ENCODE measurements around the gene HNF1B. TPM values are rescaled to one million over a fixed set of nuclear protein-coding genes. Genes with fewer than 3 reads are reported as not detected.

The HNF1B gene
- polyA plus RNA-seq, 4 donors, result 10.0 to 29.2 (median 15.0) TPM

DNA sequence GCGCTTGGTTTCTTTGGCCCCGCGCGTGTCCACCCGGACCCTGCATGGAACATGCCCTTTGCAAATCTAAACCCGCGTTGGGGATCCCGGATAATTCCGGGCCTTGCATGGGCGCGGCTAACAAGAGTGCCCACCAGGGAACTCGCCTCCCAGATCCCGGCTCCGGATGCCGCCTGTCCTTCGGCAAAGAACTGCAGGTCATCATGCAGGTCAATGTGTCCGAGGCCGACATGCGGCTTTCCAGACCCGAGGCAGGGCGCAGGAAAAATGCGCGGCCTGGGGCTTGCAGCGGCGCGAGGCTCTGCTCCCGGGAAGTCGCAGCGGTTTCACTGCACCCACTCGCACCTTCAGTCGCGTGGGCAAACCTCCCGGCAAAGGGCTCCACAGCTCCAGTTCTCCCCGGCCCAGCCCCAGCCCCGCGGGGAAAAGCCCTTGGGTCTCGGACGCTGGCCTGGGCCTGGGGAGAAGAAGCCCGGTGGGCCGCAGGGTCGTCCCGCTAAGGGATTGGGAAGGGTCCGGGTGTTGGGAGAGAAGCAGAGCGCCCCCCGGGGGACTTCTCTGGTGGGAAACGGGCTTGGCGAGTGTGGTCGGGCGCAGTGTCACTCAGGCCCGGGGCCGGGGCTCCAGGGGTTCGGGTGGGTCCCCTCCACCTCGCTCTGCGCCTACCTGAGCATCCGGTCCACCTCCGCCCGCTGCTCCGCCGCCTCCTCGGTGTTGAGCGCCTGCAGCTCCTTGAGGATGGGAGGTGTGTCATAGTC, 805 bp downstream of the HNF1B start:
- Histone ChIP-seq H3K27me3 (ENCODE audit: control insufficient read depth in 3 of 3, insufficient read depth in 3 of 3, low read length in 3 of 3) (peaks cover 0 to 33% (median 28%) of the 10 kb centered on the region in 3 donors), H3K4me3 (ENCODE audit: low read depth in 1 of 3, low read length in 3 of 3) (peak overlapping the region; percentile 61 to 92 (median 85)), H3K36me3 (ENCODE audit: control insufficient read depth in 3 of 3, insufficient read depth in 2 of 3, low read depth in 1 of 3, low read length in 3 of 3) (peaks cover 0 to 10% (median 0%) of the 10 kb centered on the region in 3 donors), H3K27ac (ENCODE audit: low read depth in 1 of 3, low read length in 2 of 3) (peak overlapping the region; percentile 87 to 97 (median 94)), H3K4me1 (ENCODE audit: control insufficient read depth in 3 of 3, insufficient read depth in 2 of 3, low read depth in 1 of 3, low read length in 2 of 3) (peaks cover 0 to 20% (median 3%) of the 10 kb centered on the region in 3 donors), H3K9me3 (ENCODE audit: control insufficient read depth in 2 of 2, insufficient read depth in 1 of 2, low read depth in 1 of 2, low read length in 1 of 2) (no peaks in the 10 kb centered on the region)
- WGBS, 3 donors, result 2 to 5% (median 3%) methylated on average over 57 to 61 of the region's 61 CpGs
- DNase-seq, result peak; percentile 38 to 77
- no peak for FAIRE-seq

DNA sequence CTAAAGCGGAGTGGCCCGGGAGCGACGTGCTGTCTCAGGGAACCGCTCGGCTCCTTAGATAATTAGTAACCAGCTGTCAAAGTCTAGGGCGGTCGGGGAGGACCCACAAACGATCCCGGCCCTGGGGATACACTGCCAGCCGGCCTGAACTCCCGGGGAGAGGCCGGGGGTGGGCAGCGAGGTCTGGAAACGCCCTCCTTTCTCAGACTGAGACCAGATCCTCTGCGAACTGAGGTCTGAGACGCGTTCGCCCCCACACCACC, 1.3 kb downstream of the HNF1B start:
- Histone ChIP-seq H3K27ac (ENCODE audit: low read depth in 1 of 3, low read length in 2 of 3) (peak overlapping the region; percentile 87 to 97 (median 94)), H3K9me3 (ENCODE audit: control insufficient read depth in 2 of 2, insufficient read depth in 1 of 2, low read depth in 1 of 2, low read length in 1 of 2) (no peaks in the 10 kb centered on the region), H3K27me3 (ENCODE audit: control insufficient read depth in 3 of 3, insufficient read depth in 3 of 3, low read length in 3 of 3) (peaks cover 0 to 35% (median 28%) of the 10 kb centered on the region in 3 donors), H3K36me3 (ENCODE audit: control insufficient read depth in 3 of 3, insufficient read depth in 2 of 3, low read depth in 1 of 3, low read length in 3 of 3) (peaks cover 0 to 12% (median 0%) of the 10 kb centered on the region in 3 donors), H3K4me3 (ENCODE audit: low read depth in 1 of 3, low read length in 3 of 3) (peak overlapping the region; percentile 61 to 92 (median 85)), H3K4me1 (ENCODE audit: control insufficient read depth in 3 of 3, insufficient read depth in 2 of 3, low read depth in 1 of 3, low read length in 2 of 3) (peaks cover 0 to 20% (median 3%) of the 10 kb centered on the region in 3 donors)
- FAIRE-seq (no peak), DNase-seq (peak; percentile 91)
- 0 to 2% (median 1%) methylated on average over 19 of the region's 19 CpGs for WGBS, 3 donors

DNA sequence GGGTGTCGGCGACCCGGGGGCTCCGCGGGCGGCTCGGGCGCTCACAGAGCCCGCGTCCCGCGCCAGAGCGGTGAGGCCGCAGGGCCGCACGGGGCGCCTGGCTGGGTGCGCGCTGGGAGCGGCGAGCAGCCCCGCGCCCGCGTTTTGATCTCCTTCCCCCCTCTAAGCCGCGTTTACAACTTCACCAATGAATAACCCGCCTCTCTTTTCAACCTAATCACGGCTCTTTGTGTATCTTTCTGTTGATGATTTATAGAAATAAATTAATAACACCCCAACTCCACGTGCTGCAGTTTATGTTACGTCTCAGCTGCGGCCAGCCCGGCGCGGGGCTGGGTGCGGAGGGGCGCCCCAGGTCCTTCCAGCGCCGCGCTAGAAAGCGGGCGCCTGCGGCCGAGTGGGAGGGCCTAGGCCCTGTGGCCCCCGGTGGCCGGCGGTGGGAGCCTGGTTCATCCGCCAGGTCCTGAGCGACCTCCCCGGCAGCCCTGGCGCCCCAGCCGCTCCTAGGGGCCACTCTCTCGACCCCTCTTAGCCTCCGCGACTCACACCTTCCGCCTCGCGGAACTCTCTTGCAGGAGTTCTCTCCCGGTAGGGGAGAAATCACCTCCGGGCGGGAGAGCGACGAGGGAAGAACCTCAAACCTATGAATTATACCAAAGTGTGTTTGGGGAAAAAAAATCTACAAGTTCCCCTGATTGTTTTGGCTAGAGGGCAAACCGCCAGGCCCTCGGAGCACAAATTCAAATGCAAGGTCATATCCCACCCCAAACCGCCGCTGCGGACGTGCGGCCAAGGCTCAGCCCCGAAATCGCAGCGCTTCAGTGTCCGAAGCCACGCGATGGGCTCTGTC, 1.9 kb downstream of the HNF1B start:
- Histone ChIP-seq H3K9me3 (ENCODE audit: control insufficient read depth in 2 of 2, insufficient read depth in 1 of 2, low read depth in 1 of 2, low read length in 1 of 2) (no peaks in the 10 kb centered on the region), H3K36me3 (ENCODE audit: control insufficient read depth in 3 of 3, insufficient read depth in 2 of 3, low read depth in 1 of 3, low read length in 3 of 3) (peaks cover 0 to 12% (median 0%) of the 10 kb centered on the region in 3 donors), H3K4me1 (ENCODE audit: control insufficient read depth in 3 of 3, insufficient read depth in 2 of 3, low read depth in 1 of 3, low read length in 2 of 3) (peaks cover 0 to 24% (median 3%) of the 10 kb centered on the region in 3 donors), H3K27me3 (ENCODE audit: control insufficient read depth in 3 of 3, insufficient read depth in 3 of 3, low read length in 3 of 3) (peaks cover 0 to 35% (median 28%) of the 10 kb centered on the region in 3 donors), H3K4me3 (ENCODE audit: low read depth in 1 of 3, low read length in 3 of 3) (peak overlapping the region; percentile 61 to 92 (median 85)), H3K27ac (ENCODE audit: low read depth in 1 of 3, low read length in 2 of 3) (peak overlapping the region; percentile 87 to 97 (median 90))
- DNase-seq (peak; percentile 87 to 88), FAIRE-seq (no peak)
- 1 to 3% (median 2%) methylated on average over 65 to 76 of the region's 76 CpGs for WGBS, 3 donors

DNA sequence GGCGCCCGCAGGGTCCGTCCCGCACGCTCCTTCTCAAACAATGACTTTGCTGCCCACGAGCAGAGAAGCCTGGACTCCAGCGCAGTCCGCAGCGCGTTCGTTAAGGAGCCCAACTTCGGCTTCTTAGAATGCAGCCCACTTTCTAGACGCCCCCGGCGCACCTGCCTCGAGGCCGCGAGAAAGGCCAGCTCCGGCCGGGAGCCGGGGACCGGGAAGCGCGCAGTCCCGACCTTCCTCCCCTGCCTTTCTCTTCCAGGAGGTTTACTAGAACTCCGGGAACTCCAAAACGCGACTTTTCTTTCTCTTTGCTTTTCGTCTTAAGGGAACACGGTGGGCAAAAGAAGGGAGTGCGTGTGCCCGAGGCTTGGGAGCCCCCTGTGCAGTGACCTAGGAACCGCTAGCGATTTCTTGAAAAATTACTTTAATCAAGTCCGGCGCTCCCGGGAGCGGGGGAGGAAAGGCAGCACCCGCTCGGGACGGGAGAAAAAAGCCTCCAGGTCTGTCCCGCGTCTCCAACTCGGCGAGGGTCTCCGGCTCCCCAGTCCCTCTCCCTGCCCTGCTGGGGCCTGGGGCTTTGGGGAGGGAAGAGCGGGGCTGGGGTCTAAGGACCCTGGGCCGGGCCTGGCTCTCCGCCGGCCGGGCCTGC, 2.6 kb downstream of the HNF1B start:
- FAIRE-seq (no peak), DNase-seq (peak; percentile 36 to 74)
- Histone ChIP-seq H3K36me3 (ENCODE audit: control insufficient read depth in 3 of 3, insufficient read depth in 2 of 3, low read depth in 1 of 3, low read length in 3 of 3) (peaks cover 0 to 14% (median 2%) of the 10 kb centered on the region in 3 donors), H3K9me3 (ENCODE audit: control insufficient read depth in 2 of 2, insufficient read depth in 1 of 2, low read depth in 1 of 2, low read length in 1 of 2) (no peaks in the 10 kb centered on the region), H3K4me3 (ENCODE audit: low read depth in 1 of 3, low read length in 3 of 3) (peak overlapping the region; percentile 61 to 92 (median 85)), H3K27ac (ENCODE audit: low read depth in 1 of 3, low read length in 2 of 3) (peak overlapping the region; percentile 87 to 97 (median 90)), H3K4me1 (ENCODE audit: control insufficient read depth in 3 of 3, insufficient read depth in 2 of 3, low read depth in 1 of 3, low read length in 2 of 3) (peaks cover 0 to 20% (median 3%) of the 10 kb centered on the region in 3 donors), H3K27me3 (ENCODE audit: control insufficient read depth in 3 of 3, insufficient read depth in 3 of 3, low read length in 3 of 3) (peaks cover 0 to 33% (median 28%) of the 10 kb centered on the region in 3 donors)
- WGBS, 3 donors, result 1 to 2% (median 2%) methylated on average over 46 to 51 of the region's 51 CpGs

DNA sequence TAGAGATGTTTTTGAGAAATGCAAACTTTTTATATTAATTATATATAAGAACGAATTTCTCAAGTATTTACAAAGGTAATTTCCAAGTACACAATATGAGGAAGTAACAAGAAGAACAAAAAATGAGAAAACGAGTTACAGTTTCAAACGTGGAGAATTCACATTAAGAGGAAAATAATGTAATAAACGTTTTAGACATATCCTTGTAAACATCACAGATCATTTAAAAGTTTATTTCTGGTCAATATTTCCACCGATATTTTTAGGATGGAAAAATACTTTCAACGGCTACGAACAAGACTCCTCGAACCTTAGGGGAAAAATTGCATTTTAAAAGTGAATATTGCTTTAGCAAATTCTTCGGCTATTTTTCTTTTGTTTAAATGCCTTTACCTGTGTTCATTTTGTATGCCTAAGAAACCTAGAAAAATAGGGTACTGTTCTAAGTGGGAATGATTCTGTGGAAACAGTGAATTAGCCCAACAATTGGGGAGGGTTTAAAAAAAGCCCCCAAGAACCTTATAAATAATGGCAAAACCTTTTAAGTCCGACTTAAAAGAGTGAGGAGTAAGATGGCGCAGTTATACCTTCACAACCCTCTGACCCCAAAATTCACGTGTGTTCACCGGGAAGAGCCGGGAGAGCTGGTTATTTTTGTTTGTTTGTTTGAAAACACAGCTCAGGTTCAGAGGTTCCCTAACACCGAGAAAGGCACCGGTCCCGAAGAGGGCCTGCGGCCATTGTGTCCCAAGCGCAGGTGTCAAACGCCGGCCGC, 3.3 kb downstream of the HNF1B start:
- FAIRE-seq, result no peak
- Histone ChIP-seq H3K27me3 (ENCODE audit: control insufficient read depth in 3 of 3, insufficient read depth in 3 of 3, low read length in 3 of 3) (peaks cover 0 to 33% (median 25%) of the 10 kb centered on the region in 3 donors), H3K4me3 (ENCODE audit: low read depth in 1 of 3, low read length in 3 of 3) (peak overlapping the region; percentile 61 to 92 (median 85)), H3K9me3 (ENCODE audit: control insufficient read depth in 2 of 2, insufficient read depth in 1 of 2, low read depth in 1 of 2, low read length in 1 of 2) (no peaks in the 10 kb centered on the region), H3K4me1 (ENCODE audit: control insufficient read depth in 3 of 3, insufficient read depth in 2 of 3, low read depth in 1 of 3, low read length in 2 of 3) (peaks cover 0 to 12% (median 3%) of the 10 kb centered on the region in 3 donors), H3K36me3 (ENCODE audit: control insufficient read depth in 3 of 3, insufficient read depth in 2 of 3, low read depth in 1 of 3, low read length in 3 of 3) (peaks cover 0 to 17% (median 2%) of the 10 kb centered on the region in 3 donors), H3K27ac (ENCODE audit: low read depth in 1 of 3, low read length in 2 of 3) (peak overlapping the region; percentile 87 to 97 (median 90))
- no peak for DNase-seq
- WGBS, 3 donors, result 6 to 9% (median 7%) methylated on average over 22 of the region's 22 CpGs

DNA sequence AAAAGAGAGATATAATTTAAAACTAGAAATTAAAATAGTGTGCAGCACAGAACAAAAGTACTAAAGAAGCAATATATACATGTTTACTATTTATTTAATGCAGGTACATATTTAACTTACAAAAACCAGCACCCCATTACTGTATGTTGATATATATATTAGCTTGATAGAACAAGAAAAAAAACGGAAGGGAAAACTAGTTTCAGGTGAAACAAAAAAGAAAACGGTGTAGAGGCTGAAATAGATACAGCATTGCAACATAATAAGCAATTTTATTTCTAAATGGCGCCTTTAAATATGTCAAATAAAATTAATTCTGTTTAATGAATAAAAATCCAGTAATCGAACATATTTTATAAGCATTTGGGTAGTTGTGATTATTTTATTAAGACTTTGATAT, 3.9 kb downstream of the HNF1B start:
- peak overlapping the region in 1 of 3 donors; percentile 97 for H3K27ac ChIP-seq (ENCODE audit: low read depth in 1 of 3, low read length in 2 of 3)
- DNase-seq, result no peak
- H3K4me1 ChIP-seq (ENCODE audit: control insufficient read depth in 3 of 3, insufficient read depth in 2 of 3, low read depth in 1 of 3, low read length in 2 of 3), result peaks cover 0 to 11% (median 3%) of the 10 kb centered on the region in 3 donors
- peaks cover 0 to 33% (median 22%) of the 10 kb centered on the region in 3 donors for H3K27me3 ChIP-seq (ENCODE audit: control insufficient read depth in 3 of 3, insufficient read depth in 3 of 3, low read length in 3 of 3)
- peaks cover 0 to 23% (median 2%) of the 10 kb centered on the region in 3 donors for H3K36me3 ChIP-seq (ENCODE audit: control insufficient read depth in 3 of 3, insufficient read depth in 2 of 3, low read depth in 1 of 3, low read length in 3 of 3)
- no peaks in the 10 kb centered on the region for H3K9me3 ChIP-seq (ENCODE audit: control insufficient read depth in 2 of 2, insufficient read depth in 1 of 2, low read depth in 1 of 2, low read length in 1 of 2)
- WGBS, 3 donors, result 12 to 18% (median 16%) methylated on average over 4 of the region's 4 CpGs
- FAIRE-seq, result no peak
- no peak overlapping the region for H3K4me3 ChIP-seq (ENCODE audit: low read depth in 1 of 3, low read length in 3 of 3)

DNA sequence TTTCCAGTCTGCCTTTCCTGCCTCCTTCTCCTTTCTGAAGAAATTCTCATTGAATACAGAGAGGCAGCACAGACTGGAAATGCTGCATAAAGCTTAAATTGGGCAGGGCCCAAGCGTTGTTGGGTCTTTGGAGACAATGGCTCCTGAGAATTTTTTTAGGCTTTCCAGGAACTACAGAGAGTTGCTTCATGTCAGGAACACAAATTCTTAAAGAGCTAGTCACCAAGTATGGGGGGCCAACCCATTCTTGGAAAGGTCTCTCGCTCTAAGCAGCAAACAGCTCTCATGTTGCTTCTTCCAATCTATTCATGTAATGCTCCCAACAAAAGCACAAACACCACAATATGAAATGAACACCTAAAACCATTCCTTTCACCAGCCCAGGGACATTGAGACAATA, 6.9 kb downstream of the HNF1B start:
- H3K4me1 ChIP-seq (ENCODE audit: control insufficient read depth in 3 of 3, insufficient read depth in 2 of 3, low read depth in 1 of 3, low read length in 2 of 3), result peaks cover 0 to 11% (median 3%) of the 10 kb centered on the region in 3 donors
- 78 to 87% (median 85%) methylated on average over 2 of the region's 2 CpGs for WGBS, 3 donors
- H3K27ac ChIP-seq (ENCODE audit: low read depth in 1 of 3, low read length in 2 of 3), result no peak overlapping the region
- H3K9me3 ChIP-seq (ENCODE audit: control insufficient read depth in 2 of 2, insufficient read depth in 1 of 2, low read depth in 1 of 2, low read length in 1 of 2), result no peaks in the 10 kb centered on the region
- H3K4me3 ChIP-seq (ENCODE audit: low read depth in 1 of 3, low read length in 3 of 3), result no peak overlapping the region
- DNase-seq (no peak), FAIRE-seq (no peak)
- H3K27me3 ChIP-seq (ENCODE audit: control insufficient read depth in 3 of 3, insufficient read depth in 3 of 3, low read length in 3 of 3), result peaks cover 0 to 16% (median 13%) of the 10 kb centered on the region in 3 donors
- peaks cover 0 to 34% (median 2%) of the 10 kb centered on the region in 3 donors for H3K36me3 ChIP-seq (ENCODE audit: control insufficient read depth in 3 of 3, insufficient read depth in 2 of 3, low read depth in 1 of 3, low read length in 3 of 3)

All from small intestine (tissue), 7 donors.